ENCODE data around the gene TMEM259.
A peak's percentile ranks its signal among the peaks of the same experiment; 100 is the strongest.

The TMEM259 gene

GRCh38 chr19:963486-963951 lies 57.4 kb downstream of the TMEM259 start:
- peak; percentile 69 for DNase-seq (ENCODE audit: low read depth, low spot score)

- DNase-seq (ENCODE audit: low read depth, low spot score): no peak
Measured at GRCh38 chr19:962683-963400, 58.1 kb downstream of the TMEM259 start.

GRCh38 chr19:961866-962620 lies 58.9 kb downstream of the TMEM259 start:
- DNase-seq (ENCODE audit: low read depth, low spot score): peak; percentile 32

- no peak for DNase-seq (ENCODE audit: low read depth, low spot score)
Measured at GRCh38 chr19:960601-960938, 60.4 kb downstream of the TMEM259 start.

- DNase-seq (ENCODE audit: low read depth, low spot score): peak; percentile 42
Measured at GRCh38 chr19:960020-960419, 60.9 kb downstream of the TMEM259 start.

All from ELF-1 (cell line).